MM.1S (cell line): ENCODE results near the gene EIF2AK3.

Experiments
- DNase-seq: peaks from one replicate; pipeline ENCODE4 v3.0.0-alpha.2; 2015
- H2AFZ ChIP-seq: fragments of 300-600 bp; sonication (generic); 2 replicates; pipeline ENCODE4 v1.6.0; 2016; ENCODE audit warnings: antibody characterized with exemption, low read length
- H3F3A ChIP-seq: fragments of 300-600 bp; sonication (generic); 2 replicates; pipeline ENCODE4 v1.6.1; 2016; ENCODE audit warnings: mild to moderate bottlenecking, antibody characterized with exemption, low read length, moderate library complexity, mixed read lengths; ENCODE audit not compliant: insufficient read depth
- H3K27ac ChIP-seq: fragments of 300-600 bp; sonication (generic); 2 replicates; pipeline ENCODE4 v1.5.1; 2016; ENCODE audit warnings: mild to moderate bottlenecking, low read length
- H3K27me3 ChIP-seq: fragments of 300-600 bp; sonication (generic); replicated peaks from 2 replicates; pipeline ENCODE4 v1.6.0; 2016; ENCODE audit warnings: low read length; ENCODE audit not compliant: insufficient read depth
- H3K36me3 ChIP-seq: fragments of 300-600 bp; sonication (generic); replicated peaks from 2 replicates; pipeline ENCODE4 v1.6.1; 2016; ENCODE audit warnings: mild to moderate bottlenecking, low read length, mixed read lengths; ENCODE audit not compliant: insufficient read depth
- H3K4me1 ChIP-seq: fragments of 300-600 bp; sonication (generic); 2 replicates; pipeline ENCODE4 v1.6.1; 2016; ENCODE audit warnings: low read length, mixed read lengths
- H3K4me2 ChIP-seq: fragments of 300-600 bp; sonication (generic); 2 replicates; pipeline ENCODE4 v1.6.0; 2016; ENCODE audit warnings: low read depth, low read length
- H3K4me3 ChIP-seq: fragments of 300-600 bp; sonication (generic); 2 replicates; pipeline ENCODE4 v1.5.1; 2016; ENCODE audit warnings: low read length, mixed read lengths
- H3K79me2 ChIP-seq: fragments of 300-600 bp; sonication (generic); 2 replicates; pipeline ENCODE4 v1.6.1; 2016; ENCODE audit warnings: mixed run types, low read length, mixed read lengths
- H3K9ac ChIP-seq: fragments of 300-600 bp; sonication (generic); 2 replicates; pipeline ENCODE4 v1.6.1; 2016; ENCODE audit warnings: low read length, mixed read lengths
- H3K9me2 ChIP-seq: fragments of 300-600 bp; sonication (generic); replicated peaks from 2 replicates; pipeline ENCODE4 v1.6.1; 2016; ENCODE audit warnings: mild to moderate bottlenecking, low read length, mixed read lengths; ENCODE audit not compliant: insufficient read depth
- H3K9me3 ChIP-seq: fragments of 300-600 bp; sonication (generic); replicated peaks from 2 replicates; pipeline ENCODE4 v1.6.1; 2016; ENCODE audit warnings: mild to moderate bottlenecking, low read length, mixed read lengths; ENCODE audit not compliant: insufficient read depth
- H4K20me1 ChIP-seq: fragments of 300-600 bp; sonication (generic); 2 replicates; pipeline ENCODE4 v1.6.1; 2016; ENCODE audit warnings: mild to moderate bottlenecking, low read length, moderate library complexity, mixed read lengths; ENCODE audit not compliant: insufficient read depth
- EZH2 ChIP-seq: fragments of 300-600 bp; sonication (generic); optimal IDR thresholded peaks from 2 replicates; pipeline ENCODE3; 2017; ENCODE audit warnings: low read depth, mild to moderate bottlenecking, antibody characterized with exemption, low read length, mixed read lengths
- EZH2phosphoT487 ChIP-seq: fragments of 300-600 bp; sonication (generic); IDR thresholded peaks from 2 replicates; pipeline ENCODE4 v1.6.1; 2018; ENCODE audit warnings: antibody characterized with exemption, low read length
- TF ChIP-seq, protein P1 (sequence below): fragments of 300-600 bp; sonication (generic); IDR thresholded peaks from 2 replicates; pipeline ENCODE4 v1.5.1; 2016; ENCODE audit warnings: antibody characterized with exemption, low read length, mixed read lengths

Gene EIF2AK3

DNA sequence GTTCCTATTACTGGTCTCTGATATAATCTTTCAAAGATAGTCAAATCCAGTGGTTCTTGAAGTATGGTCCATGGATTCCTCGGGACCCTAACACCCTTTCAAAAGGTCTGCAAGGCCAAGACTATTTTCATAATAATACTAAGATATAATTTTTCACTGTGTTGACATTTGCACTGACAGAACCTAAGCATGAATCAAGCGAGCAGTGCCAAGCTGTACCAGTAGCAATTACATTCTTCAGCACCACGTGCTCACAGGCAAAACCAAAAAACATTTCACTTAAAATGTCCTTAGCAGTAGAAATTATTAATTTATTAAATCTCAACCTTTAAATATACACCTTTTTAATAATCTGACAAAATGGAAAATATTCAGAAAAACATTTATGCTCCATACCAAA, 59.1 kb downstream of the EIF2AK3 start:
- Histone ChIP-seq H2AFZ (no peak overlapping the region), H3K36me3 (peaks cover 26% of the 10 kb centered on the region), H3K4me3 (no peak overlapping the region), H3K27me3 (no peaks in the 10 kb centered on the region), H3K9ac (no peak overlapping the region), H4K20me1 (peaks cover 1% of the 10 kb centered on the region; the same call in 1 of the 2 replicates), H3K9me3 (no peaks in the 10 kb centered on the region), H3K27ac (no peak overlapping the region), H3K79me2 (peaks cover 86% of the 10 kb centered on the region), H3F3A (peaks cover 3% of the 10 kb centered on the region; the same call in 1 of the 2 replicates), H3K4me1 (no peaks in the 10 kb centered on the region), H3K9me2 (no peaks in the 10 kb centered on the region), H3K4me2 (no peak overlapping the region)
- TF ChIP-seq EZH2 (no peak), EZH2phosphoT487 (no peak)
- TF ChIP-seq, protein P1, sequence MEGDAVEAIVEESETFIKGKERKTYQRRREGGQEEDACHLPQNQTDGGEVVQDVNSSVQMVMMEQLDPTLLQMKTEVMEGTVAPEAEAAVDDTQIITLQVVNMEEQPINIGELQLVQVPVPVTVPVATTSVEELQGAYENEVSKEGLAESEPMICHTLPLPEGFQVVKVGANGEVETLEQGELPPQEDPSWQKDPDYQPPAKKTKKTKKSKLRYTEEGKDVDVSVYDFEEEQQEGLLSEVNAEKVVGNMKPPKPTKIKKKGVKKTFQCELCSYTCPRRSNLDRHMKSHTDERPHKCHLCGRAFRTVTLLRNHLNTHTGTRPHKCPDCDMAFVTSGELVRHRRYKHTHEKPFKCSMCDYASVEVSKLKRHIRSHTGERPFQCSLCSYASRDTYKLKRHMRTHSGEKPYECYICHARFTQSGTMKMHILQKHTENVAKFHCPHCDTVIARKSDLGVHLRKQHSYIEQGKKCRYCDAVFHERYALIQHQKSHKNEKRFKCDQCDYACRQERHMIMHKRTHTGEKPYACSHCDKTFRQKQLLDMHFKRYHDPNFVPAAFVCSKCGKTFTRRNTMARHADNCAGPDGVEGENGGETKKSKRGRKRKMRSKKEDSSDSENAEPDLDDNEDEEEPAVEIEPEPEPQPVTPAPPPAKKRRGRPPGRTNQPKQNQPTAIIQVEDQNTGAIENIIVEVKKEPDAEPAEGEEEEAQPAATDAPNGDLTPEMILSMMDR = no peak
- no peak for DNase-seq

GRCh38 chr2:88564402-88564801, 62.9 kb downstream of the EIF2AK3 start:
- peaks cover 27% of the 10 kb centered on the region; the same call in 1 of the 2 replicates for H3K36me3 ChIP-seq
- peaks cover 3% of the 10 kb centered on the region; the same call in 1 of the 2 replicates for H3F3A ChIP-seq
- H3K27ac ChIP-seq = no peak overlapping the region
- H4K20me1 ChIP-seq = no peaks in the 10 kb centered on the region
- no peaks in the 10 kb centered on the region for H3K4me1 ChIP-seq
- H3K79me2 ChIP-seq = peaks cover 63% of the 10 kb centered on the region
- H3K27me3 ChIP-seq = no peaks in the 10 kb centered on the region
- no peak overlapping the region for H3K4me3 ChIP-seq
- H3K9me2 ChIP-seq = no peaks in the 10 kb centered on the region
- no peak overlapping the region for H3K9ac ChIP-seq
- DNase-seq = no peak
- no peak overlapping the region for H3K4me2 ChIP-seq
- TF ChIP-seq EZH2 (no peak), EZH2phosphoT487 (no peak)
- TF ChIP-seq, protein P1 = no peak
- H3K9me3 ChIP-seq = no peaks in the 10 kb centered on the region
- no peak overlapping the region for H2AFZ ChIP-seq

DNA sequence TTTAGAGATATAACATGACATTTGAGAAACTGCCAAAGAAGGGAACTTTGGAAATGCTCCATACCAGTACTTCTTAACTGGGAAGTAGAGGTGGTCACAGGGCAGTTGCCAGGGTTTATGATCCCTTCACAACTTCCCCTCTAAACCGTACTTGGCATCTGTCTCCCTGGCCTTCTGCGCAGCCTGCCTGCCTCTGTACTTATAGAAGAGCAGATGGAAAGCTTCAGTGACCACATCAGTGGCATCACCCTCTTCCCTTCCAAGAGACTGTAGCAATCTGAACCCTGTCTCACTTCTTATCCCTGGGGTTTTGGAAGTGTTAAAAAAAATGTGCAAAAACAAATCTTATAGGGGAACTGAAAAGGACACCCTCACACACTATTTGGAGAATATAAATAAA, 64.1 kb downstream of the EIF2AK3 start:
- no peak for TF ChIP-seq EZH2
- TF ChIP-seq EZH2phosphoT487 = no peak
- TF ChIP-seq, protein P1 = no peak
- Histone ChIP-seq H3K9me2 (no peaks in the 10 kb centered on the region), H2AFZ (no peak overlapping the region), H3K9ac (no peak overlapping the region), H3K9me3 (no peaks in the 10 kb centered on the region), H3K27ac (no peak overlapping the region), H3K4me1 (no peaks in the 10 kb centered on the region), H3K27me3 (no peaks in the 10 kb centered on the region), H3K36me3 (peaks cover 26% of the 10 kb centered on the region; the same call in 1 of the 2 replicates), H3F3A (no peaks in the 10 kb centered on the region), H4K20me1 (no peaks in the 10 kb centered on the region), H3K4me2 (no peak overlapping the region), H3K79me2 (peaks cover 51% of the 10 kb centered on the region), H3K4me3 (no peak overlapping the region)
- DNase-seq = no peak
